GM19043 (cell line): ENCODE measurements around the gene TFPI.

Source experiments
- ATAC-seq: cut with Tn5 transposase; IDR thresholded peaks from one replicate; pipeline ENCODE4 v1.9.1; 2021; ENCODE audit warnings: low read depth; ENCODE audit not compliant: unreplicated experiment

Gene TFPI

GRCh38 chr2:187509667-187510417 is 44.4 kb downstream of the TFPI start:
- no peak for ATAC-seq

DNA sequence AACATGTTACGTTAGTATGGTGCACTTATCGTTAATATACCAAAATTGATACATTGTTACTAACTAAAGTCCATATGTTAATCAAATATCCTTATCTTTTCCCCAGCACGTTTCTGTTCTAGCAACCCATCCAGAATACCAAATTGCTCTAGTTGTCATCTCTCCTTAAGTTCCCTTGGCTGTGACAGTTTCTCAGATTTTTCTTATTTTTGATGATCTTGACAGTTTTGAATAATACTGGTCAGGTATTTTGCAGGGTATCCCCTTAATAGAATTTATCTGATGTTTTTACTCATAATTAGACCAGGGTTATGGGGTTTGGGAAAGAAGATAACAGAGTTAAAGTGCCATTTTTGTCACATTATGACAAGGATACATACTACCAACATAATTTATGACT is 47.8 kb downstream of the TFPI start:
- ATAC-seq, result no peak

GRCh38 chr2:187505065-187505672 is 49.1 kb downstream of the TFPI start:
- no peak for ATAC-seq

DNA sequence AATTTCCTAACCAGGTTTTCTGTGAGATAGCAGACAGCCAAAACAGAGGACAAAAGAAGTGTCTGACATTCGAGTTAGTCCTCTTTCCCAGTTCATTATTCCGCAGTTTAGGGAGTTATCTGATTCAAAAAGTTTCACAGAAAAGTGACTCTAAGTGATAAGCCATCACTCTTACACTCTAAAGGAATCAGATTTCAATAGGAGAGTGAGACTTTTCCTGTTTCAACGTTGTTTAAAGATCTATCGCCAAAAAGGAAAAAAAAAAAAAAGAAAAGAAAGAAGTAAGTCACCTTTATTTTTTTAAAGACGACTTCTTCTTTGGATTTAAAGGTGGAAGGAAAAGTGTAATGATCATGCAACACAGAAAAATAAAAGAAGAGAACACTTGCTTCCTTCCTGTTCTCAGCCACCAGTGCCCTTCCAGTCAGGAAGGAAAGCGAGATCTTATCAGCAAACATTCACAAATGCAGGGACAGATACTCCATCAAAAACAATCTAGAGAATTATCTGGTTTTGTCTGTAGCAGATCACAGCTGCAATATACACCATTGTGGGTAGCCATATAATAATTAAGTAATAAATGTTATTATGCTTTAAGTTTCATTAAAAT is 49.8 kb downstream of the TFPI start:
- no peak for ATAC-seq

GRCh38 chr2:187503700-187504099 is 50.5 kb downstream of the TFPI start:
- no peak for ATAC-seq

GRCh38 chr2:187502467-187502866 is 51.8 kb downstream of the TFPI start:
- no peak for ATAC-seq

DNA sequence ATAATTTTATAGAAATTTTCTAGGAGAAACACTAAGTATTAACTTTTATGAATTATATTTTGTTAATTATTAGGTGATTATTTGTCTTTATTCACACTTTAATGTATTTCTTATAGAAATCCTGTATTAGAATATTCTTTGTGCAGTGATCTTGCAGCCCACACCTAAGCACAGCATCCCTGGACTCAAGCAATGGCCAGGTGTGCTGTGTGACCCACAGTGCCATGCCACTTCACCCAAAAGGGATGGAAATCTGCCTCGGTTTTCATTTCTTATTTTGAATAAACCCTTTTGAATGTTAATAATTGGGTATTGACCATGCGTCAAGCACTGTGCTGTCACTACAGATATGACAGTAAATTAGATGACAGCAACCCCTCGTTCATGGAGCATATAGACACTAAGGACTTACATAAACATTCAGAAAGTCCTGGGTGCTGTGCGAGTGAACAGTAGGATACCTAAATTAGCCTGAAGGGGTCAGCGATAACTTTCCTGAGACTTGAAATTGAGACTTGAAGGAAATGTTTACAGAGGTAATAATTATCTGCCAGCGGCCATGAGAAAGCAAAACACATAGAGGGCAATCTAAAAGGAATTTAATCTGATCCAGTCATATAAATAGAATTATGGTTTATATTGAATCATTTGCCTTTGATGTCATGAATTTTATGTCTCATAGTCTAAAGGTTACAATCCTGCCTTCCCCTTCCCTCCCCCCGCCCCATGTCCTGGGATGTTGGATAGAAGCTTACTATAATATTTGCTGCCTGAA is 53.5 kb downstream of the TFPI start:
- no peak for ATAC-seq

- ATAC-seq, result peak; percentile 89
Observed at GRCh38 chr2:187499941-187500532, 54.2 kb downstream of the TFPI start.

DNA sequence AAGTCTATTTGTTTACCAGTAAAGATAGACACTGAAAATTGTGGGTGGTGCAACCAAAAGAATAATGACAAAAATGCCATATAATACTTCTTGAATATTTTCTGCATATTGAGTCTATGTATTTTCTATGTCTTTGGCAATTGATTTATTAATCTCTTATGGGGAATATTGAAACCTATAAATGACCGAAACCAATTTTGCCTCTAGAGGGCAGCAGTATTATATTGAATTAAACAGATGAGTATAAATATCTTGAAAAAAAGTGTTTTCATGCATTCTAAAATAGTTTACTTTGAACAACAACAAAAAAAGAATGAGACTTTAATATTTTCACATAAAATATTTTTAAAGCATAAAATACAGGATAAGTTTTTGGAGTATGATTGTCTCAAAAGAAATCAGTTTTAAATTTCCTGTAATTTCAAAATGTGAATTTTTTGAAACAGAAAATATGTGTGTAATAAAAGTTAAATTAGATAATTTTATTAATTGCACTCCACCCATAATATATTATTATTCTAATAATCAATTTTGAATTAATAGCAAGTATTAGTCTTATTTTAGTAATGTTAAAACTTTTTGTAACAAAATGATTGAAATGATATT is 56.3 kb downstream of the TFPI start:
- no peak for ATAC-seq

GRCh38 chr2:187497140-187497539 is 57.1 kb downstream of the TFPI start:
- ATAC-seq, result no peak

DNA sequence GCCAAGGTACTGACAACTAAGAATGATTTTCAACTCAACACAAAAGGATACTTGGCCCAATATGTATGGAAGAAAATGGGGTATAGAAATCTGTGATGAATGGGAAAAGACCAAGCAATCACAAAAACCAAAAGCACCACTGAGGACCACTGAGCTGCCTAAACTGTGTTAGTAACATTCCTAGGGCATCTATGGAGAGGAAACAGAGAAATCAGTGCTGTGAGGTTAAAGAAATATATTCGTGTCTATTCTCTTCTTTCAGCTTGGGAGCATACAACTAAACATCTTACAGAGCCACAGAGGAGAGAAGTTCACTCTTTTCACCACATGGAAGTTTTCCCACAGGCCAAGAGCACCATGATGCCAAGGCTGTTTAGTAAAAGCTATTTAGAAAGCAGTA is 58.9 kb downstream of the TFPI start:
- no peak for ATAC-seq

- no peak for ATAC-seq
Observed at GRCh38 chr2:187493877-187494568, 60.2 kb downstream of the TFPI start.

- no peak for ATAC-seq
Observed at GRCh38 chr2:187493180-187493579, 61.1 kb downstream of the TFPI start.

DNA sequence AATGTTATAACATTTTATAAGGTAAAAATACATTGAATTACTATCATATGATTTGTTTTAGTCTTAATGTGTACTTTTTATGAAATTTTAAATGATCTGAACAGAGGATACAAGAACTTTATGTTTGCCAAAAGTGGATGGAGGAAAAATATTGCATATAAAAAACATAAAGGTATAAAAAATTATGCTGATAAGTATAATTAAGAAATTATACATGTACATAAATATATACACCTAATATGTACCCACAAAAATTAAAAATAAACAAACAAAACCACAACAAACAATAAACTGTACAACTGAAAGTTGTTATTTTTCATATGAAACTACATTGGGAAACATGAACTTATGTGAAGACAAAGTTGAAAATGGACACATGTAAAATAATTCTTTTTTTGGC is 68.0 kb downstream of the TFPI start:
- no peak for ATAC-seq

GRCh38 chr2:187485523-187485922 is 68.7 kb downstream of the TFPI start:
- ATAC-seq, result no peak

DNA sequence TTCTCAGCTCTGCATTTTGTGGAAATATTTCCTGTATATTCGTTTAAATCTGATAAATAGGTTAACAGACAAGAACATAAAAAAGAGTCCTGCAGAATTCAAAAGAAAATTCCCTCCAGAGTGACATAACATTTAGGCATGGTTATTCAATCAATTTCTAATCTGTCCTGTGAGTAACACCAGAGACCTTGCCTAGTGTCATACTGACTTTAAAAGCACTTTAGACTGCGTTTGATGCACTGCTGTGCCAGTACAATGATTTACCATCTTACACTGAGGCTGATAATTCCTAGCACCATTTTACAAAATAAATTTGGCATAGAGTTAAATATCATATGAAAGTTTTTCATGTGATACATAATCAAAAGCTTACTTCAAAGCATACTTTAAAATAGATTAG is 70.7 kb downstream of the TFPI start:
- ATAC-seq, result no peak

DNA sequence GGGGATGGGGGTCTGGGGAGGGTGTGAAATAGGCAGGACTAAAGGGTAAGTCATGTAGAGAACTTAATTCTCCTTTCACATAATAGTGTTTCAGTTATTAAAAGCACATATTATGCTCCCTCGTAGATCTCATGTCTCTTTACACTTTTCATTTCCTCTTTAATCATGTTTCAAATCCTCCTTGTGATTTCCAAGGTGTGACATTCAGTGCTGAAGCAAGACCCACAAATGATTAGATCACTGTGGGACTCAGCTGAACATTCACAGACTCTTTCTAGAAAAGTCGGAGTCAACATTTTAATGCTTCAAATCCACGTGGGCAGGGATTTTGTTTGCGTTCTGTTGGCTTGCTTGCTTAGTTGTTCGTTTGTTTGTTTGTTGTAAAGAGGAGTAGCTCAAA is 71.4 kb downstream of the TFPI start:
- peak; percentile 85 for ATAC-seq

DNA sequence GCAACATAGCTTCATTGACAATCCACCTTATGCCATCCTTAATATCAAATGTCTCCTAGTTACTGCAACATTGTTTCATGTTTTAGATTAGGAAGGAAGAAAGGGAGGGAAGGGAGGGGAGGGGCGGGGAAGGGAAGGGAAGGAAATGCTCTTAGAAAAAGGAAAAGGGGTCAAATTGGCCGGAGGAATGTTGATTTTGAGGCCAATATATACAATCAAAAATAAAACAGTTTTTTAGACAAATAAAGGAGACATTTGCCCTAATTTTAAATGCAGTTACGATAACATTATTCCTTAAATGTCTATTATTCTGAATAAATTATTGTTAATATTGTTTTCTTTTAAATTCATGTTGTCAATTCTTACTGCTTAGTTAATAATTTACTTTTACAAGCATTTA is 72.7 kb downstream of the TFPI start:
- no peak for ATAC-seq

- no peak for ATAC-seq
Observed at GRCh38 chr2:187478719-187479118, 75.5 kb downstream of the TFPI start.

GRCh38 chr2:187477051-187477450 is 77.2 kb downstream of the TFPI start:
- ATAC-seq, result no peak
